GM12864 (cell line): ENCODE data around the gene PRAMEF11.
"Not testable (repeated sequence)": the region's sequence is repeated elsewhere in the genome, so short reads cannot be mapped to it uniquely, and the experiment has no call there.

ENCODE experiments used
- DNase-seq: peaks from one replicate; pipeline ENCODE4 v3.0.0-alpha.2; 2011; ENCODE audit warnings: low read depth
- H3K4me3 ChIP-seq: 2 replicates; pipeline ENCODE4 v1.5.1; 2011; ENCODE audit warnings: mild to moderate bottlenecking, low read depth, low read length, control low read depth
- TF ChIP-seq, protein P1 (sequence below): IDR thresholded peaks from 2 replicates; pipeline ENCODE4 v1.5.1; 2011; ENCODE audit warnings: low read depth, mild to moderate bottlenecking, moderate library complexity, low read length, control low read depth, inconsistent platforms; ENCODE audit errors: missing control alignments

The PRAMEF11 gene

DNA sequence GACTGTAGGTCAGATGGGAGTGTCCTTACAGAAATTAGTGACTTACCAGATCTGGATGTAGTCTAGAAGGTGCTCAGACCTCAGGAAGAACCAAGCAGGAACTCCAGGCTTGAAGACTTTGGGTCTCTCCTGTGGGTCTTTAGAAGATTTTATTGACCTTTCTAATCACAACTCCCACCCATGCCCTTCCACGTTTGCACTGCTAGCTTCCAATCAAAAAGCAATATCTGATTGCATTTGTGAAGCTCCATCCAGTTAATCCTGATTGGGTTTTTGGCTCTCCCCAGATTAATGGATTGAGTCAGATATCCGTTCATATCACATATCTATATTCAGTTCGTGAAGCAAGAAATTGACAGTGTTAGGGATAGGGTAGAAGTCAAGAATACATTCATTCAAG, at the start of gene PRAMEF11:
TSS of gene PRAMEF11 (minus strand) at position 101 of the 400 bp plus-strand sequence. CDS start 2,621 bp downstream, outside the sequence.
- DNase-seq, H3K4me3 ChIP-seq: not testable (repeated sequence)

DNA sequence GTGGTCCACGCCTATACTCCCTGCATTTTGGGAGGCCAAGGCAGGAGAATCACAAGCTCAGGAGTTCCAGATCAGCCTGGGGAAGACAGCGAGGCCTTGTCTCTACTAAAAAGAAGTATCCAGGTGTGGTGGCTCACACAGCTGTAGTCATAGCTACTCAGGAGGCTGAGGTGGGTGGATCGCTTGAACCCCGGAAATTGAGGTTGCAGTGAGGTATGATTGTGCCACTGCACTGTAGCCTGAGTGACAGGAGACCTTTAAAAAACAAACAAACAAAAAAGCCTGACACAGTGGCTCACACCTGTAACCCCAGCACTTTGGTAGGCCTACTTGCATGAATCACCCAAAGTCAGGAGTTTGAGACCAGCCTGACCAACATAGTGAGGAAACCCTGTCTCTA, 47.2 kb upstream of the PRAMEF11 start:
- DNase-seq, H3K4me3 ChIP-seq: not testable (repeated sequence)

DNA sequence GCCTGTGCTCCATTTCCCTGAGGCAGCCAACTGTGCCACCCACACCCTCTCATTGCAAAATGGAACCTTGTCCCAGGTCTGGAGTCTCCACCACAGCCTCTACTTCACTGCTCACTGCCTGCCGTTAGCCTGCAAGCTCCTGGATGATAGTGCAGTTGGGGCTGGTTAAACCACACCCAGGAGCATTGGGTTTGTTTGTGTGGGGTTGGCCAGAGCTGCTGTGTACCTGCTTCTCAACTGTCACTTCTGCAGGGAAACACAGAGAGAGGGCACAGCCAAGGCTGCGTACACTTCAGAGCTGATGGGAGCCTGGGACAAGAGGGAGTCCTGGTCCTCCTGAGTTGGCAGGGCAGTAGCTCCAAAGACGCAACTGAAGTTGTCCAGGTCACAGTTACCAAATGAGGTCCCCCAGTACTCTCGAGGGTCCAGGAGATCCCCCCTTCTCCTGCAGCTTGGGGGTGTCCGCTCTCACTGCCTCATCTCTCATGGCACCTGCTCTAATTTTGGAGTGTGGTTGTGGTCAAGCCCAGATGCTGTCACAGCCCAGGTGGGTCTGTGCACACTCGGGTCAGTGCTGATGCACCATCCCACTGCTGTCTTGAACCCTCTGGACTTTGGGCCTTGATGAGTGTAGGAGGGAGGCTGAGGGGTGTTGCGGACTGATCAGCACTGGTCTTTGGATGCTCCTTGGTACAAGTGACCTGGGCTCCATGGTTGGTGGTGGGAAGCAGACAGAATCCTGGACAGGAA, 32.1 kb upstream of the PRAMEF11 start:
- DNase-seq, H3K4me3 ChIP-seq: not testable (repeated sequence)

DNA sequence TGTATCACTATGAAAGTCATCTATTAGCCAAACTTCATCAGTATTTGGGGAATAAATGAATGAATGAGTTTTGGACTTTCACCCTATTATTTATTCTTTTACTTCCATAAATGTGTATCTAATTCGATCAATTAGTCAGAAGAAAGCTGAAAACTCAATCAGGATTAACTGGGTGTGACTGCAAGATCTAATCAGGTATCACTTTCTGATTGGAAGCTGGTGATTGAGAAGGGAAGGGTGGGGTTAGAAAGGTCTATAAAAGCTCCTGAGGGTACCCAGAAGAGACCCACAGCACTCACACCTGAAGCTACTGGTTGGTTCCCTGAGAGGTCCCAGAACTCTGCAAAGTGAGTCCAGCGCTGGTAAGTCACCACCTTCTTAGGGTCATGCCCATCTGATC, 25.6 kb upstream of the PRAMEF11 start, which contains the start of gene PRAMEF2:
TSS of gene PRAMEF2 (plus strand) at position 301 of the 400 bp plus-strand sequence. CDS start 1,924 bp downstream, outside the sequence.
- DNase-seq, H3K4me3 ChIP-seq: not testable (repeated sequence)

DNA sequence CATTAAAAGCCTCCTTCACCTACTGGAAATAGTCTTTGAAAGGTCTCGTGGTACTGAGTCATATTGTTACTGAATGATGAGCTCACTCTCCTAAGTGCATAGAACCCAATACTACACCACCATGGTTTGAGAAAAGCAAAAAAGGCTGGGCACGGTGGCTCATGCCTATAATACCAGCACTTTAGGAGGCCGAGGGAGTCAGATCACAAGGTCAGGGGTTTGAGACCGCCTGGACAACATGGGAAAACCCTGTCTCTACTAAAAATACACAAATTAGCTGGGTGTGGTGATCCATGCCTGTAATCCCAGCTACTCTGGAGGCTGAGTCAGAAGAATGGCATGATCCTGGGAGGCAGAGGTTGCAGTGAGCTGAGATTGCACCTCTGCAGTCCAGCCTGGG, 20.6 kb upstream of the PRAMEF11 start:
- TF ChIP-seq, protein P1, sequence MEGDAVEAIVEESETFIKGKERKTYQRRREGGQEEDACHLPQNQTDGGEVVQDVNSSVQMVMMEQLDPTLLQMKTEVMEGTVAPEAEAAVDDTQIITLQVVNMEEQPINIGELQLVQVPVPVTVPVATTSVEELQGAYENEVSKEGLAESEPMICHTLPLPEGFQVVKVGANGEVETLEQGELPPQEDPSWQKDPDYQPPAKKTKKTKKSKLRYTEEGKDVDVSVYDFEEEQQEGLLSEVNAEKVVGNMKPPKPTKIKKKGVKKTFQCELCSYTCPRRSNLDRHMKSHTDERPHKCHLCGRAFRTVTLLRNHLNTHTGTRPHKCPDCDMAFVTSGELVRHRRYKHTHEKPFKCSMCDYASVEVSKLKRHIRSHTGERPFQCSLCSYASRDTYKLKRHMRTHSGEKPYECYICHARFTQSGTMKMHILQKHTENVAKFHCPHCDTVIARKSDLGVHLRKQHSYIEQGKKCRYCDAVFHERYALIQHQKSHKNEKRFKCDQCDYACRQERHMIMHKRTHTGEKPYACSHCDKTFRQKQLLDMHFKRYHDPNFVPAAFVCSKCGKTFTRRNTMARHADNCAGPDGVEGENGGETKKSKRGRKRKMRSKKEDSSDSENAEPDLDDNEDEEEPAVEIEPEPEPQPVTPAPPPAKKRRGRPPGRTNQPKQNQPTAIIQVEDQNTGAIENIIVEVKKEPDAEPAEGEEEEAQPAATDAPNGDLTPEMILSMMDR = no peak
- H3K4me3 ChIP-seq = no peak overlapping the region
- no peak for DNase-seq

DNA sequence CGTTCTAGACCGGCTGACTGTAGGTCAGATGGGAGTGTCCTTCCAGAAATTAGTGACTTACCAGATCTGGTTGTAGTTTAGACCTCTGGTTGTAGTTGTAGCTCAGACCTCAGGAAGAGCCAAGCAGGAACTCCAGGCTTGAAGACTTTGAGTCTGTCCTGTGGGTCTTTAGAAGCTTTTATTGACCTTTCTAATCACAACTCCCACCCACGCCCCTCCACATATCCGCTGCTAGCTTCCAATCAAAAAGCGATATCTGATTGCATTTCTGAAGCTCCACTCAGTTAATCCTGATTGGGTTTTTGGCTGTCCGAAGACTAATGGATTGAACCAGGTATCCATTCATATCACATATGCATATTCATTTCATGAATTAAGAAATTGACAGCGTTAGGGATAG, 17.4 kb upstream of the PRAMEF11 start, which contains the start of gene HNRNPCL1:
TSS of gene HNRNPCL1 (minus strand) at position 101 of the 400 bp plus-strand sequence. CDS start 431 bp downstream, outside the sequence.
- not testable (repeated sequence) for DNase-seq, H3K4me3 ChIP-seq

DNA sequence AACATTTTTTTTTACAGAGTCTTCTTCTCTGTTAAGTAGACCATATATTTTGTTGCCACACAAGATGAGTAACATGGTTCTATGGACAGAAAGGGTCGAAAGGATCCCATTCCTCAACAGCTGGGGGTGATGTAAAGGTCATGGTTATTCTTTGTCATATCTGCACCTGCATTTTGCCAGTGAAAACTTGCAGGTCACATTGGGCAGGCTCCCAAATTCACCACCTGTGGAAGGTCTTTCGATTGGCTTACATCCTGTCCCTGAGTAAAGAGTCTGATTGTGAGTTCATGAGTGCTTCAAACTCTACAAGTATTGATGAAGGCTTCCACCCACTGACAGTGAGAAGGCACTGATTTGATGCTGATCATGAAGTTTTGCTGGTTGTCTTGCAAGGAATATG, 2.0 kb upstream of the PRAMEF11 start:
- not testable (repeated sequence) for DNase-seq, H3K4me3 ChIP-seq

DNA sequence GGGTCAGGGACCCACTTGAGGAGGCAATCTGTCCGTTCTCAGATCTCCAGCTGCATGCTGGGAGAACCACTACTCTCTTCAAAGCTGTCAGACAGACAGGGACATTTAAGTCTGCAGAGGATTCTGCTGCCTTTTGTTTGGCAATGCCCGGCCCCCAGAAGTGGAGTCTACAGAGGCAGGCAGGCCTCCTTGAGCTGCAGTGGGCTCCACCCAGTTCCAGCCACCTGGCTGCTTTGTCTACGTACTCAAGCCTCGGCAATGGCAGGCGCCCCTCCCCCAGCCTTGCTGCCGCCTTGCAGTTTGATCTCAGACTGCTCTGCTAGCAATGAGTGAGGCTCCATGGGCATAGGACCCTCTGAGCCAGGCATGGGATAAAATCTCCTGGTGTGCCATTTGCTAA, 12.1 kb downstream of the PRAMEF11 start:
- H3K4me3 ChIP-seq, DNase-seq: not testable (repeated sequence)

DNA sequence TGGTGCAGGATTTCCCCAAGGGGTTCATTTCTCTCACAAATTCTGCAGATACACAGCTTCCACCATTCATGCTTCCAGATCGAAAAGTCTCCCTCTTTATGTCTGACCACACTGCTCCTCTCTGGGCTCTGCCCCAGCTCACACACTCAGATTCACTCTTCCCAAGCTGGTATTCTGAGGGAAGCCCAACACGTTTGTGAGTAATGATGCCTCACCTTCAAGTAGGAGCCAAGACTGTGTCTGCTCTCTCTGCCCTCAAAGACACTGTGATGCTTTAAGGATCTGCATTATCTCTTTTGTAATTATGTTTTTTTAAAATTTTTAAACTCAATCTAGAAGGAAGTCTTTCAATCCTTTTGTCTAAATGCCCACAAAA, 19.8 kb downstream of the PRAMEF11 start:
- DNase-seq = no peak
- TF ChIP-seq, protein P1 = no peak
- no peak overlapping the region for H3K4me3 ChIP-seq

DNA sequence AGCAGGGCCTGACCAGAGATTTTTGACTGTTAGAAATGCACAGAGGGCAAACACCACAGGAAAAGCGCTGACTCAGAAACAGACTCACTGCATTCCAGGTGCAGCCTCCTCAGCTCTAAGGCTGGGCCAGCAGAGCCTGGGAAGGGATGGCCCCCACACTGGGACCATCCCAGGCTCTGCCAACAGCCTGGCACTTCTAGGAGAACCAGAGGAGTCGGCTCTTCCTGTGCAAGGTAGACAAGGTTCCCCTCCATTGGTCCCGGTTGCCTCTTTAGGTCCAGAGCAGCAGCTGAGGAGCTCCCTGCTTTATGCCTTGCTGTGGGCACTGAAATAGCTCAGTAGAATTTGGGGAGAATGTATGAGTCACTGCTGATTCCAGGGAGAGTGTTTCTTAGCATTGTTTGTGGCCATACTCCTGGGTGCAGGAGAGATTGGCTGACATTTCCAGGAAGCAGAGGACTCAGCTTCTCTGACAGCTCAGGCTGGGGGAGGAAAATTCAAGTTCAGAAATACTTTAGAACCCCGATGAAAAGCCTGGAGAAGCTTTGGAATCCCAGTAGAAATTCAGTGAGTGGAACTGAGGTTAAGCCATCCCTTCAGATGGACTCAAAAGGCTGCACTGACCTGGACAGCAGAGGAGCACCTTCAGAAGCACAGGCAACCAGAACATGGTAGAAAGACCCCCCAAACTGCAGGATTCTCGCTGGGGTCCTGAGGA, 20.4 kb downstream of the PRAMEF11 start:
- TF ChIP-seq, protein P1 = no peak
- DNase-seq = no peak
- no peak overlapping the region for H3K4me3 ChIP-seq
